ENCODE results near the gene CD99L2.

CD99L2 gene

GRCh38 chrX:150926791-150927190 is 28.3 kb upstream of the CD99L2 start:
- no peak overlapping the region for H3K27ac ChIP-seq (ENCODE audit: insufficient read depth, low read length, poor library complexity, severe bottlenecking)
- no peak for DNase-seq
- no peaks in the 10 kb centered on the region for H3K4me1 ChIP-seq (ENCODE audit: control insufficient read depth, insufficient read depth, low read length, poor library complexity, severe bottlenecking)
- no peaks in the 10 kb centered on the region for H3K9me3 ChIP-seq (ENCODE audit: control insufficient read depth, low read length)
- no peaks in the 10 kb centered on the region for H3K27me3 ChIP-seq (replicated peaks; ENCODE audit: control insufficient read depth, insufficient read depth, low read length, poor library complexity, severe bottlenecking)
- no peak overlapping the region for H3K4me3 ChIP-seq (ENCODE audit: insufficient read depth, low read depth, low read length, poor library complexity, severe bottlenecking)
- no peaks in the 10 kb centered on the region for H3K36me3 ChIP-seq (ENCODE audit: control insufficient read depth, insufficient read depth, low read length)

- DNase-seq = no peak
- Histone ChIP-seq H3K27ac (ENCODE audit: insufficient read depth, low read length, poor library complexity, severe bottlenecking) (no peak overlapping the region), H3K27me3 (replicated peaks; ENCODE audit: control insufficient read depth, insufficient read depth, low read length, poor library complexity, severe bottlenecking) (no peaks in the 10 kb centered on the region), H3K9me3 (ENCODE audit: control insufficient read depth, low read length) (no peaks in the 10 kb centered on the region), H3K36me3 (ENCODE audit: control insufficient read depth, insufficient read depth, low read length) (no peaks in the 10 kb centered on the region), H3K4me3 (ENCODE audit: insufficient read depth, low read depth, low read length, poor library complexity, severe bottlenecking) (no peak overlapping the region), H3K4me1 (ENCODE audit: control insufficient read depth, insufficient read depth, low read length, poor library complexity, severe bottlenecking) (no peaks in the 10 kb centered on the region)
Measured at GRCh38 chrX:150926304-150926703, 27.8 kb upstream of the CD99L2 start.

DNA sequence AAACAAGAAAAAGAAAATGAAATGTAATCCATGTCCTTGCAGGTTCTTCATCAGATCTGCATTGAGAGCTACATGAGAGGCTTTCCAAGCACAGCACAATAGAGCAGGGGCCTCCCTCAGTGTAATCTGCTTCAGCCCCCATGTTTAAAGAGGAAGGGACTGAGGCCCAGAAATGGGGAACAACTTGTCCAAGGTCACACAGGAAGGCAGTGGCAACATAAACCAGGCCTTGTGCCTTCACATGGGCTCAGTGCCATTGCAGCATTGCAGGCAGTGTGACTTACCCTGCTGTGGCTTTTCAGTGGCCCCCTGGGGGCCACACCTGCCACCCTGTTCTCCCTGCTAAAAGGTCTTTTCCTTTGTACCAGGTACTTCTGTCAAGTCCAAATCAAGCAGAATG is 20.9 kb upstream of the CD99L2 start:
- Histone ChIP-seq H3K27me3 (replicated peaks; ENCODE audit: control insufficient read depth, insufficient read depth, low read length, poor library complexity, severe bottlenecking) (no peaks in the 10 kb centered on the region), H3K36me3 (ENCODE audit: control insufficient read depth, insufficient read depth, low read length) (no peaks in the 10 kb centered on the region), H3K27ac (ENCODE audit: insufficient read depth, low read length, poor library complexity, severe bottlenecking) (no peak overlapping the region), H3K4me3 (ENCODE audit: insufficient read depth, low read depth, low read length, poor library complexity, severe bottlenecking) (no peak overlapping the region), H3K4me1 (ENCODE audit: control insufficient read depth, insufficient read depth, low read length, poor library complexity, severe bottlenecking) (no peaks in the 10 kb centered on the region), H3K9me3 (ENCODE audit: control insufficient read depth, low read length) (no peaks in the 10 kb centered on the region)
- no peak for DNase-seq

- Histone ChIP-seq H3K27me3 (replicated peaks; ENCODE audit: control insufficient read depth, insufficient read depth, low read length, poor library complexity, severe bottlenecking) (no peaks in the 10 kb centered on the region), H3K27ac (ENCODE audit: insufficient read depth, low read length, poor library complexity, severe bottlenecking) (no peak overlapping the region), H3K9me3 (ENCODE audit: control insufficient read depth, low read length) (no peaks in the 10 kb centered on the region), H3K36me3 (ENCODE audit: control insufficient read depth, insufficient read depth, low read length) (no peaks in the 10 kb centered on the region), H3K4me3 (ENCODE audit: insufficient read depth, low read depth, low read length, poor library complexity, severe bottlenecking) (no peak overlapping the region), H3K4me1 (ENCODE audit: control insufficient read depth, insufficient read depth, low read length, poor library complexity, severe bottlenecking) (no peaks in the 10 kb centered on the region)
- no peak for DNase-seq
Measured at GRCh38 chrX:150913511-150913910, 15.0 kb upstream of the CD99L2 start.

DNA sequence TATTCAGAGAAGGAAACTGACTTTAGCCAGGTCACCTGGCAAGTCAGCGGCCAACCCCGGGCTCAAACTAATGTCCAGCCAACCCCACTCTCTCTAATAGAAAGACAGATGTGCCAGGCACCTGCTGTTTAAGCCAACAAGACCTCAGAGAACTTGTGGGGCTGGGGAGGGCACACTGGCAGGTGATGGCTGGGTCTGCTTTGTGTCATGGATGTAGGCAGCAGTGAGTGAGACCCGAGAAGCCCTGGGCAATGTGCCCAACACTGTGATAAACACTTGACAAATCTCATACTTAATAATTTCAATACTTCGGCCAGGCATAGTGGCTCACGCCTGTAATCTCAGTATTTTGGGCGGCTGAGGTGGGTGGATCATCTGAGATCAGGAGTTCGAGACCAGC is 9.0 kb upstream of the CD99L2 start:
- no peak for DNase-seq
- Histone ChIP-seq H3K27ac (ENCODE audit: insufficient read depth, low read length, poor library complexity, severe bottlenecking) (no peak overlapping the region), H3K36me3 (ENCODE audit: control insufficient read depth, insufficient read depth, low read length) (no peaks in the 10 kb centered on the region), H3K4me3 (ENCODE audit: insufficient read depth, low read depth, low read length, poor library complexity, severe bottlenecking) (no peak overlapping the region), H3K9me3 (ENCODE audit: control insufficient read depth, low read length) (no peaks in the 10 kb centered on the region), H3K4me1 (ENCODE audit: control insufficient read depth, insufficient read depth, low read length, poor library complexity, severe bottlenecking) (no peaks in the 10 kb centered on the region), H3K27me3 (replicated peaks; ENCODE audit: control insufficient read depth, insufficient read depth, low read length, poor library complexity, severe bottlenecking) (no peaks in the 10 kb centered on the region)

GRCh38 chrX:150906694-150907093 is 8.2 kb upstream of the CD99L2 start:
- H3K4me1 ChIP-seq (ENCODE audit: control insufficient read depth, insufficient read depth, low read length, poor library complexity, severe bottlenecking) = no peaks in the 10 kb centered on the region
- H3K4me3 ChIP-seq (ENCODE audit: insufficient read depth, low read depth, low read length, poor library complexity, severe bottlenecking) = no peak overlapping the region
- no peaks in the 10 kb centered on the region for H3K36me3 ChIP-seq (ENCODE audit: control insufficient read depth, insufficient read depth, low read length)
- no peaks in the 10 kb centered on the region for H3K9me3 ChIP-seq (ENCODE audit: control insufficient read depth, low read length)
- H3K27me3 ChIP-seq (replicated peaks; ENCODE audit: control insufficient read depth, insufficient read depth, low read length, poor library complexity, severe bottlenecking) = no peaks in the 10 kb centered on the region
- DNase-seq = no peak
- no peak overlapping the region for H3K27ac ChIP-seq (ENCODE audit: insufficient read depth, low read length, poor library complexity, severe bottlenecking)

DNA sequence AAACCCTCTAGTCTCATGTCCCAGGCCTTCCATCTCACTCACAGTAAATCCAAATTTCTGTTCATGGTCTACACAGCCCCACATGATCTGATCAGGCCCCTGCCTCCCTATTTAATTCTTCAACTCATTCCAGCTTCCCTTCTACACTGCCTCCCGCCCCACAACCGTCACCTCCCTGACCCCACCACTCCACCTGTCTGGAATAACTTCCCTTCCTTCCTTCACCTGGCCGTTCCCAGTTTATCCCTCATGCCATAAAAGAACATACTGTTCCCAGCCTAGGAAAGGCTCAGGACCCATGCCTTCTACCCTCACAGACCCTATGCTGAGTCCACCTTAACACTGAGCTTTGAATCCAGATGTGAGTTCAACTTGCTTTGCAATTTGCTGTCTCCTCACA is 6.8 kb upstream of the CD99L2 start:
- Histone ChIP-seq H3K9me3 (ENCODE audit: control insufficient read depth, low read length) (no peaks in the 10 kb centered on the region), H3K4me3 (ENCODE audit: insufficient read depth, low read depth, low read length, poor library complexity, severe bottlenecking) (no peak overlapping the region), H3K27me3 (replicated peaks; ENCODE audit: control insufficient read depth, insufficient read depth, low read length, poor library complexity, severe bottlenecking) (no peaks in the 10 kb centered on the region), H3K4me1 (ENCODE audit: control insufficient read depth, insufficient read depth, low read length, poor library complexity, severe bottlenecking) (no peaks in the 10 kb centered on the region), H3K36me3 (ENCODE audit: control insufficient read depth, insufficient read depth, low read length) (no peaks in the 10 kb centered on the region), H3K27ac (ENCODE audit: insufficient read depth, low read length, poor library complexity, severe bottlenecking) (no peak overlapping the region)
- no peak for DNase-seq

- H3K27ac ChIP-seq (ENCODE audit: insufficient read depth, low read length, poor library complexity, severe bottlenecking) = no peak overlapping the region
- H3K4me1 ChIP-seq (ENCODE audit: control insufficient read depth, insufficient read depth, low read length, poor library complexity, severe bottlenecking) = no peaks in the 10 kb centered on the region
Measured at GRCh38 chrX:150903110-150903508, 4.6 kb upstream of the CD99L2 start.

GRCh38 chrX:150902434-150903109 is 4.1 kb upstream of the CD99L2 start:
- H3K9me3 ChIP-seq (ENCODE audit: control insufficient read depth, low read length) = no peaks in the 10 kb centered on the region
- no peak for DNase-seq
- no peak overlapping the region for H3K27ac ChIP-seq (ENCODE audit: insufficient read depth, low read length, poor library complexity, severe bottlenecking)
- no peaks in the 10 kb centered on the region for H3K4me1 ChIP-seq (ENCODE audit: control insufficient read depth, insufficient read depth, low read length, poor library complexity, severe bottlenecking)
- no peak overlapping the region for H3K4me3 ChIP-seq (ENCODE audit: insufficient read depth, low read depth, low read length, poor library complexity, severe bottlenecking)
- H3K36me3 ChIP-seq (ENCODE audit: control insufficient read depth, insufficient read depth, low read length) = no peaks in the 10 kb centered on the region
- H3K27me3 ChIP-seq (replicated peaks; ENCODE audit: control insufficient read depth, insufficient read depth, low read length, poor library complexity, severe bottlenecking) = no peaks in the 10 kb centered on the region

More at GRCh38 chrX:150903110-150903508, 4.6 kb upstream of the CD99L2 start:
- Histone ChIP-seq H3K36me3 (ENCODE audit: control insufficient read depth, insufficient read depth, low read length) (no peaks in the 10 kb centered on the region), H3K4me3 (ENCODE audit: insufficient read depth, low read depth, low read length, poor library complexity, severe bottlenecking) (no peak overlapping the region), H3K9me3 (ENCODE audit: control insufficient read depth, low read length) (no peaks in the 10 kb centered on the region), H3K27me3 (replicated peaks; ENCODE audit: control insufficient read depth, insufficient read depth, low read length, poor library complexity, severe bottlenecking) (no peaks in the 10 kb centered on the region)
- no peak for DNase-seq

- DNase-seq = peak in 1 of 3 donors; percentile 4
- H3K4me1 ChIP-seq (ENCODE audit: control insufficient read depth, insufficient read depth, low read length, poor library complexity, severe bottlenecking) = no peaks in the 10 kb centered on the region
- no peaks in the 10 kb centered on the region for H3K9me3 ChIP-seq (ENCODE audit: control insufficient read depth, low read length)
- H3K4me3 ChIP-seq (ENCODE audit: insufficient read depth, low read depth, low read length, poor library complexity, severe bottlenecking) = peak overlapping the region; percentile 66
- H3K27ac ChIP-seq (ENCODE audit: insufficient read depth, low read length, poor library complexity, severe bottlenecking) = peak overlapping the region; percentile 42
- H3K27me3 ChIP-seq (replicated peaks; ENCODE audit: control insufficient read depth, insufficient read depth, low read length, poor library complexity, severe bottlenecking) = no peaks in the 10 kb centered on the region
- no peaks in the 10 kb centered on the region for H3K36me3 ChIP-seq (ENCODE audit: control insufficient read depth, insufficient read depth, low read length)
Measured at GRCh38 chrX:150899191-150899757, 806 bp upstream of the CD99L2 start.
